Pancreas (tissue), 10 donors: ENCODE results near the gene CMTM1. TPM values are rescaled to one million over a fixed set of nuclear protein-coding genes. Genes with fewer than 3 reads are reported as not detected.
A peak's percentile ranks its signal among the peaks of the same experiment; 100 is the strongest.

ENCODE experiments used
- ATAC-seq, 4 donors: fragments of 200-7000 bp; cut with Tn5 transposase; one replicate each; pipeline versions ENCODE4 v1.8.0 to v1.9.1; 2020; ENCODE audit warnings: mild to moderate bottlenecking in 4 of 4, moderate library complexity in 4 of 4
- DNase-seq, 6 donors: peaks; one replicate each; pipeline ENCODE4 v3.0.0-alpha.2; 2020
- FAIRE-seq: peaks from 2 replicates; lab custom pipeline; 2012; peaks lifted over from hg19 to GRCh38; lab: Jason Lieb, UNC
- H3K27ac ChIP-seq, 4 donors: fragments of 200-600 bp; sonication (generic); 1 replicate in 3 of 4; 2 replicates in 1 of 4; pipeline versions ENCODE4 v1.5.0 to v1.8.0; 2020
- H3K27me3 ChIP-seq, 4 donors: fragments of 200-600 bp; one replicate each; pipeline ENCODE4 v1.8.0; 2021
- H3K36me3 ChIP-seq, 3 donors: fragments of 200-600 bp; sonication (generic) in 1 of 3; one replicate each; pipeline versions ENCODE4 v1.5.0 to v1.8.0; 2020 to 2021
- H3K4me1 ChIP-seq, 3 donors: fragments of 200-600 bp; one replicate each; pipeline ENCODE4 v1.8.0; 2021
- H3K4me3 ChIP-seq, 4 donors: fragments of 200-600 bp; sonication (generic) in 2 of 4; one replicate each; pipeline versions ENCODE4 v1.5.0 to v1.8.0; 2020 to 2021
- H3K9me3 ChIP-seq, 4 donors: fragments of 200-600 bp; one replicate each; pipeline ENCODE4 v1.8.0; 2021
- CTCF ChIP-seq, 4 donors: fragments of 200-600 bp; sonication (generic) in 3 of 4; IDR thresholded peaks; one replicate each; pipeline versions ENCODE4 v1.5.0 to v1.8.0; 2021; ENCODE audit warnings: antibody characterized with exemption in 4 of 4
- WGBS, 2 donors: extraction: QIAGEN DNeasy Blood & Tissue Kit; methylation state at CpG; one replicate each; pipeline ENCODE4 v1.1.7; 2013; 5-methylcytosine and 5-hydroxymethylcytosine counted together
- intact Hi-C, 3 donors: fragments of 100-400 bp; cut with DNase I; formaldehyde crosslinking; loops; one replicate each; pipeline versions ENCODE4 v1.11.1 to v1.14.2; 2022
- polyA plus RNA-seq, 2 donors: library from polyadenylated mRNA; stranded (reverse); fragments of 200-250 nt; gene quantifications; one replicate each; pipeline ENCODE4 v1.2.3, GENCODE V29; 2013
- total RNA-seq, 6 donors: library from RNA; stranded (reverse); fragmentation: NEBNext Ultra II Directional in 4 of 6; extraction: Animal tissue kit (Norgen Biotek cat#: 25700) in 4 of 6; gene quantifications; one replicate each; pipeline versions ENCODE4 v1.2.1 to v1.2.4, GENCODE V29; 2021 to 2023
- donor health status: healthy with polysubstance abuse.
- donor health status: DM: no; HTN: no; CAD: no; lungs with moderate emphysema.
- donor health status: DM: no; HTN: no; CAD: no.
- donor health status: control.
- donor health status: control.
- donor health status: Bipolar disorder and iron deficiency.
- donor health status: DM: yes; HTN: yes; CAD: no.
- donor health status: DM: no; HTN: no; CAD: no.
- donor health status: DM: no; HTN: no; CAD: no.
- donor health status: DM: yes; HTN: yes; CAD: no.

Gene CMTM1
- total and polyA plus RNA-seq, 8 donors: 0.28 to 3.9 (median 0.82) TPM

GRCh38 chr16:66538910-66539309 lies 27.3 kb upstream of the CMTM1 start:
- Histone ChIP-seq H3K27ac (no peak overlapping the region), H3K4me3 (no peak overlapping the region), H3K36me3 (peaks cover 0 to 20% (median 0%) of the 10 kb centered on the region in 3 donors), H3K4me1 (no peaks in the 10 kb centered on the region), H3K27me3 (no peaks in the 10 kb centered on the region), H3K9me3 (no peaks in the 10 kb centered on the region)
- WGBS, 2 donors: 75 to 85% methylated on average over 5 of the region's 5 CpGs
- intact Hi-C loops: no loop called here
- FAIRE-seq: no peak
- DNase-seq: no peak
- no peak for ATAC-seq
- no peak for TF ChIP-seq CTCF (IDR thresholded peaks at IDR 0.05)

GRCh38 chr16:66539623-66540469 lies 26.4 kb upstream of the CMTM1 start:
- Histone ChIP-seq H3K9me3 (no peaks in the 10 kb centered on the region), H3K4me3 (no peak overlapping the region), H3K27ac (no peak overlapping the region), H3K4me1 (no peaks in the 10 kb centered on the region), H3K36me3 (peaks cover 0 to 20% (median 0%) of the 10 kb centered on the region in 3 donors), H3K27me3 (no peaks in the 10 kb centered on the region)
- DNase-seq (no peak), ATAC-seq (peak in 3 of 4 donors; percentile 30 to 78 (median 73)), FAIRE-seq (no peak)
- WGBS, 2 donors: 81 to 83% methylated on average over 3 of the region's 3 CpGs
- intact Hi-C loops: no loop called here
- TF ChIP-seq CTCF (IDR thresholded peaks at IDR 0.05): no peak

GRCh38 chr16:66541388-66542355 lies 24.6 kb upstream of the CMTM1 start:
- H3K4me1 ChIP-seq: no peaks in the 10 kb centered on the region
- no peak for ATAC-seq
- H3K27ac ChIP-seq: no peak overlapping the region
- no peak for FAIRE-seq
- TF ChIP-seq CTCF (IDR thresholded peaks at IDR 0.05): no peak
- no peak overlapping the region for H3K4me3 ChIP-seq
- intact Hi-C loops: no loop called here
- DNase-seq: no peak
- H3K27me3 ChIP-seq: no peaks in the 10 kb centered on the region
- H3K9me3 ChIP-seq: no peaks in the 10 kb centered on the region
- WGBS, 2 donors: 85 to 87% methylated on average over 18 of the region's 18 CpGs
- H3K36me3 ChIP-seq: peaks cover 0 to 10% (median 0%) of the 10 kb centered on the region in 3 donors

GRCh38 chr16:66542396-66542795 lies 23.8 kb upstream of the CMTM1 start:
- no peak for FAIRE-seq
- no peak for DNase-seq
- intact Hi-C loops: no loop called here
- Histone ChIP-seq H3K4me1 (no peaks in the 10 kb centered on the region), H3K27ac (no peak overlapping the region), H3K27me3 (no peaks in the 10 kb centered on the region), H3K9me3 (no peaks in the 10 kb centered on the region), H3K36me3 (peaks cover 0 to 10% (median 0%) of the 10 kb centered on the region in 3 donors), H3K4me3 (no peak overlapping the region)
- ATAC-seq: no peak
- 96 to 97% methylated on average over 3 of the region's 3 CpGs for WGBS, 2 donors
- TF ChIP-seq CTCF (IDR thresholded peaks at IDR 0.05): no peak
